8988T (cell line): ENCODE measurements around the gene APBB2.

Source experiments
- DNase-seq: peaks from one replicate; pipeline ENCODE4 v3.0.0; 2011

The APBB2 gene

DNA sequence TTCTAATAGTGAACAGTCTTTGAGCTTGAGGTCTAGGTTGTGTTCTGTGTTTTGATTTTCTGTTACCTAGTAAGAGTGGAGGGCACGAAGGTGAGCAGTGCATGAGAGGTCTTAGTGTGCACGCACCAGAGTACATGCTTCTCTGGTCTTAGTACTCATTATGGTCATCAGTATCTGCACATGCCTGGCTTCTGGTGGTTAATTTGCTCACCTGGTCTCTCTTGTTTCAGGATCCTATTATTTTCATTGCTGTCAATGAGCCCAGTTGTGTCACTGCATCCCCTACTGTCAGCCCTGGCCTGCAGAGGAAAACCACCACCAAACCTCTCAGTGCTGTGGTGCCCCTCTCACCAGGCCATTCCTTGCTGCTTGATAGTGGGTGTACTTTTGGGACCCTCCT is 409.7 kb downstream of the APBB2 start:
- no peak for DNase-seq

GRCh38 chr4:40800064-40800463 is 414.3 kb downstream of the APBB2 start:
- DNase-seq: no peak

GRCh38 chr4:40789771-40790170 is 424.6 kb downstream of the APBB2 start:
- no peak for DNase-seq

DNA sequence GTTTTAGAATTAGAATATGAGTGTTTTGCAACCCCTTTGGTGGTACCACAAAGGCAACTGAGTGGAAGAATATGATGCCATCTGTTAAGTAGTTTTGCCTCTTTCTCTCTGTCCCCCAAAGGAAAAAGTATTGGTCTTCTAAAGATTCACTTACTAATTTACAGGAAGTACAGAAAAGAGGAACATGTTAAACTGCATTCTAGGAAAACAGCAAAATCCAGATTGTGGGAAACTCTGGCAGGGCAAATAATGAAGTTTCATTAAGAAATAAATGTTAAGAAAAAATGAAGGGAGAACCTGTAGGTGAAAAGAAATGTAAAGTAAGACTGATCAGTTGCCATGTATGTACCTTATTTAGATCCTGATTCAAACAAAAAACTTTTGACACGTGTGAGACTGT is 425.3 kb downstream of the APBB2 start:
- DNase-seq: no peak

DNA sequence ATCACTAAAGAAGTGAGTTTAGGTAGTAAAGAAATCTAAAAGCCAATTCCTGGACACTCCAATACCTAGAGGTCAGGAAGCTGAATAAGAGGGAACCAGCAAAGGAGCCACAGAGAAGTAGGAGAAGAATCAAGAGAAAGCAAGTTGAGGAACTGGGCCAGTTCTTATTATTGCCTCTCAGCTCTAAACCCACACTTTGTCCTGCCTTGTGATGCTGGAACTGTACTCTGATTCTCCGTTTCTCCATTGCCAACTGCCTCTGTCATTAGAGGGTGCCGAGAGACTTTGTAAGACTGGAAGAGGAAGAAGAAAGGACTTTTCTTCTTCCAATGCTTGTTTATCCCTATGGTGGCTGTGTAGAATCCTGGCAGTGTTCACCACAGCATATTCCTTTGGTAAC is 426.0 kb downstream of the APBB2 start:
- DNase-seq: no peak

DNA sequence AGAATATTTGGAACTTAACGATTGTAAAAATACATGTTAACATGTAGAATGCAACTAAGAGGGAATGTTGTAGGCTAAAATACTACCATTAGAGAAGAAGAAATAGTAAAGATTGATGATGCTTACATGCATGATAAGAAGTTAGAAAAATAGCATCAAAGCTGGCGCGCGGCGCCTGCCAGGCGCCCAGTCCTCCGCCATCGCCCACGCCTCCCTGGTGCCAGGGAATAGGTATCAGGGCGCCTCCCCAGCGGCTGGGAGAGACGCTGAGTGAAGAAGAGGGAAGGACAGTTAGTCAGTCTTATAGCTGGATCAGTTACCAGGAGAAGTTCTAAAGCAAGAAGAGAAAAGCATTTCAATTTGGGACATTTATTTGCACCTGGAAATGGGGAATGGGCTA is 428.6 kb downstream of the APBB2 start:
- no peak for DNase-seq

DNA sequence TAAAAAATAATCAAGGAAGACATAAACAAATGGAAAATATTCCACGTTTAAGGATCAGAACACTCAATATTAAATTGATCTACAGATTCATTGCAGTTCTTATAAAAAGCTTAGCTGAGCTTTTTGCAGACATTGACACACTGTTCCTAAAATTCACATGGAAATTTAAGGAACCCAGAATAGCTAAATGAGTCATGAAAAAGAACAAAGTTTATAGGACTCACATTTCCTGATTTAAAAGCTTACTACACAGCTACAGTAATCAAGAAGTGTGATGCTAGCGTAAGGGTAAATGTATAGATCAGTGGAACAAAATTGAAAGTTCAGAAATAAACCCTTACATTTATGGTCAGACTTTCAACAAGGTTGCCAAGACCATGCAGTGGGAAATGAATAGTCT is 431.5 kb downstream of the APBB2 start:
- DNase-seq: no peak

- no peak for DNase-seq
These were observed 436.3 kb downstream of the APBB2 start for GRCh38 chr4:40778090-40778489.

DNA sequence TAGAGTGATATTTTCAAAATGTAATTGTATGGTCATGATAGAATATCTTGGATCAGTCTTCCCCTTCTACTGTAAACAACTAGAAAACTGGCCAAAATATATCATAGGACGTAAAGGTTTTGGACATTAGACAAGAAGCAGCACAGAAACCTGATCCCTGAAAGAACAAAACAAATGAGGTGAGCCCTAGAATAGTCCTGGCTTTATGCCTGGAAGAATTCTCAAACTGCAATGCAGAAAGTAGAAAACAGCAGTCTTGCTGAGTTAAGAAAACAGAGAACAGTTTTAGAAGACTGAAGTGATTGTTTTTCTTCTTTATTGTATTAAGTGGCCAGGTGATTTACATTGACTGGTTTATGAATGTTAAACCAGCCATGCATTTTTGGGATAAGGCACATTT is 445.1 kb downstream of the APBB2 start:
- DNase-seq: no peak

GRCh38 chr4:40763228-40763716 is 451.1 kb downstream of the APBB2 start:
- no peak for DNase-seq
